CD8-positive, alpha-beta memory T cell (primary cell): ENCODE data around the gene WDR27. TPM values are rescaled to one million over a fixed set of nuclear protein-coding genes. Genes with fewer than 3 reads are reported as not detected.
"Not testable (repeated sequence)": the region's sequence is repeated elsewhere in the genome, so short reads cannot be mapped to it uniquely, and the experiment has no call there.

Source experiments
- CTCF ChIA-PET: fragments of 350-600 bp; sonication (Branson Sonifier 250); formaldehyde crosslinking; loops from one replicate; lab custom pipeline; 2021; ENCODE audit warnings: antibody characterized with exemption; lab: Charles Lee
- POLR2A ChIA-PET: fragments of 350-600 bp; sonication (Branson Sonifier 250); formaldehyde crosslinking; loops from one replicate; lab custom pipeline; 2021; ENCODE audit warnings: antibody characterized with exemption; lab: Charles Lee
- DNase-seq, 5 donors: peaks; one replicate each; pipeline versions ENCODE4 v3.0.0 to v3.0.0-alpha.2; 2020 to 2022; ENCODE audit warnings: mixed read lengths in 1 of 5
- H3K27ac ChIP-seq: one replicate; pipeline ENCODE4 v1.7.0; 2013; ENCODE audit warnings: low read depth, mild to moderate bottlenecking, low read length, moderate library complexity
- H3K27me3 ChIP-seq: 2 replicates; pipeline ENCODE4 v1.7.0; 2013; ENCODE audit warnings: low read length, mild to moderate bottlenecking; ENCODE audit not compliant: insufficient read depth, poor library complexity, severe bottlenecking
- H3K36me3 ChIP-seq: 2 replicates; pipeline ENCODE4 v1.7.0; 2013; ENCODE audit warnings: mild to moderate bottlenecking, low read length, moderate library complexity; ENCODE audit not compliant: insufficient read depth
- H3K4me1 ChIP-seq: 2 replicates; pipeline ENCODE4 v1.7.0; 2013; ENCODE audit warnings: mild to moderate bottlenecking, low read length, moderate library complexity; ENCODE audit not compliant: insufficient read depth
- H3K4me3 ChIP-seq: 2 replicates; pipeline ENCODE4 v1.7.0; 2013; ENCODE audit warnings: mild to moderate bottlenecking, low read length
- H3K9me3 ChIP-seq: 2 replicates; pipeline ENCODE4 v1.7.0; 2013; ENCODE audit warnings: mild to moderate bottlenecking, low read length
- H3K27ac Mint-ChIP-seq, 8 donors: one replicate each; pipeline ENCODE4 v1.8.0; 2020 to 2021; ENCODE audit warnings: mixed read lengths in 8 of 8, mild to moderate bottlenecking in 6 of 8, inconsistent platforms in 3 of 8, moderate library complexity in 3 of 8
- H3K27me3 Mint-ChIP-seq, 2 donors: one replicate each; pipeline ENCODE4 v1.8.0; 2020 to 2021; ENCODE audit warnings: mixed read lengths in 2 of 2, mild to moderate bottlenecking in 1 of 2, moderate library complexity in 1 of 2
- H3K36me3 Mint-ChIP-seq, 3 donors: one replicate each; pipeline ENCODE4 v1.8.0; 2020 to 2021; ENCODE audit warnings: mixed read lengths in 3 of 3, inconsistent platforms in 1 of 3, mild to moderate bottlenecking in 1 of 3
- H3K4me1 Mint-ChIP-seq, 3 donors: one replicate each; pipeline ENCODE4 v1.8.0; 2020 to 2021; ENCODE audit warnings: mixed read lengths in 3 of 3, inconsistent platforms in 1 of 3, mild to moderate bottlenecking in 1 of 3
- H3K4me3 Mint-ChIP-seq, 7 donors: one replicate each; pipeline ENCODE4 v1.8.0; 2020 to 2021; ENCODE audit warnings: mixed read lengths in 7 of 7, mild to moderate bottlenecking in 6 of 7, moderate library complexity in 4 of 7, inconsistent platforms in 2 of 7
- H3K9me3 Mint-ChIP-seq, 5 donors: one replicate each; pipeline ENCODE4 v1.8.0; 2020 to 2022; ENCODE audit warnings: mixed read lengths in 5 of 5, mild to moderate bottlenecking in 3 of 5, moderate library complexity in 2 of 5, inconsistent platforms in 1 of 5
- polyA plus RNA-seq: library from polyadenylated mRNA; unstranded; fragments of 300-500 nt; fragmentation: Illumina TruSeq; gene quantifications from one replicate; pipeline ENCODE4 v1.2.3, GENCODE V29; 2021
- total RNA-seq, 2 experiments: library from RNA; stranded (reverse); gene quantifications; one replicate each; pipeline ENCODE4 v1.2.3, GENCODE V29; 2021

Gene WDR27
- total and polyA plus RNA-seq, 3 experiments from 2014 or later = 7.4 to 29.4 (median 24.5) TPM

- peaks cover 4 to 29% (median 17%) of the 10 kb centered on the region in 5 donors for H3K9me3 Mint-ChIP-seq
These were observed 183.4 kb downstream of the WDR27 start for GRCh38 chr6:169518451-169518850.

GRCh38 chr6:169513478-169514193 is 188.2 kb downstream of the WDR27 start:
- Mint-ChIP-seq H3K27me3 (no peaks in the 10 kb centered on the region), H3K4me3 (no peak overlapping the region), H3K27ac (no peak overlapping the region), H3K4me1 (no peaks in the 10 kb centered on the region), H3K9me3 (peaks cover 2 to 9% (median 6%) of the 10 kb centered on the region in 5 donors), H3K36me3 (peaks cover 0 to 13% (median 2%) of the 10 kb centered on the region in 3 donors)
- no peaks in the 10 kb centered on the region for H3K36me3 ChIP-seq
- POLR2A ChIA-PET = no interaction called here
- no peak overlapping the region for H3K4me3 ChIP-seq
- H3K4me1 ChIP-seq = no peaks in the 10 kb centered on the region
- H3K27me3 ChIP-seq = no peaks in the 10 kb centered on the region
- peaks cover 7% of the 10 kb centered on the region for H3K9me3 ChIP-seq
- CTCF ChIA-PET = no interaction called here
- H3K27ac ChIP-seq = no peak overlapping the region
- DNase-seq = no peak

More at GRCh38 chr6:169518451-169518850, 183.4 kb downstream of the WDR27 start:
- H3K27me3 ChIP-seq = no peaks in the 10 kb centered on the region
- DNase-seq = no peak
- H3K4me3 ChIP-seq = no peak overlapping the region
- ChIA-PET POLR2A (no interaction called here), CTCF (no interaction called here)
- H3K27ac ChIP-seq = no peak overlapping the region
- H3K9me3 ChIP-seq = peaks cover 10% of the 10 kb centered on the region
- peak overlapping the region in 1 of 8 donors; percentile 15 for H3K27ac Mint-ChIP-seq
- no peaks in the 10 kb centered on the region for H3K36me3 ChIP-seq
- H3K27me3 Mint-ChIP-seq = no peaks in the 10 kb centered on the region
- no peaks in the 10 kb centered on the region for H3K4me1 ChIP-seq
- no peak overlapping the region for H3K4me3 Mint-ChIP-seq
- H3K36me3 Mint-ChIP-seq = peaks cover 6 to 46% (median 8%) of the 10 kb centered on the region in 3 donors
- H3K4me1 Mint-ChIP-seq = no peaks in the 10 kb centered on the region

GRCh38 chr6:169511785-169512184 is 190.0 kb downstream of the WDR27 start:
- H3K4me3 Mint-ChIP-seq, H3K27ac ChIP-seq, H3K4me1 Mint-ChIP-seq, H3K9me3 ChIP-seq, H3K36me3 ChIP-seq, H3K27me3 ChIP-seq, H3K9me3 Mint-ChIP-seq, CTCF ChIA-PET, POLR2A ChIA-PET, DNase-seq, H3K4me3 ChIP-seq, H3K27ac Mint-ChIP-seq, H3K4me1 ChIP-seq, H3K27me3 Mint-ChIP-seq: not testable (repeated sequence)
- H3K36me3 Mint-ChIP-seq = peaks cover 0 to 18% (median 2%) of the 10 kb centered on the region in 3 donors

GRCh38 chr6:169510871-169511270 is 191.0 kb downstream of the WDR27 start:
- DNase-seq = no peak
- Mint-ChIP-seq H3K9me3 (peaks cover 0 to 8% (median 3%) of the 10 kb centered on the region in 5 donors), H3K4me3 (no peak overlapping the region), H3K4me1 (no peaks in the 10 kb centered on the region), H3K27ac (no peak overlapping the region), H3K36me3 (peaks cover 0 to 12% (median 2%) of the 10 kb centered on the region in 3 donors), H3K27me3 (no peaks in the 10 kb centered on the region)
- Histone ChIP-seq H3K36me3 (no peaks in the 10 kb centered on the region), H3K27me3 (no peaks in the 10 kb centered on the region), H3K27ac (no peak overlapping the region), H3K9me3 (no peaks in the 10 kb centered on the region), H3K4me3 (no peak overlapping the region), H3K4me1 (no peaks in the 10 kb centered on the region)
- ChIA-PET POLR2A (interaction anchor here (0.7 kb wide), 1 partner anchor 37 kb away, joined by 3 read pairs; no protein-coding TSS in a partner anchor), CTCF (no interaction called here)

- no peaks in the 10 kb centered on the region for H3K27me3 ChIP-seq
- H3K36me3 ChIP-seq = no peaks in the 10 kb centered on the region
- Mint-ChIP-seq H3K4me3 (no peak overlapping the region), H3K27ac (no peak overlapping the region), H3K9me3 (peaks cover 0 to 8% (median 3%) of the 10 kb centered on the region in 5 donors), H3K36me3 (peaks cover 0 to 12% (median 2%) of the 10 kb centered on the region in 3 donors), H3K27me3 (no peaks in the 10 kb centered on the region), H3K4me1 (no peaks in the 10 kb centered on the region)
- ChIA-PET POLR2A (no interaction called here), CTCF (no interaction called here)
- H3K9me3 ChIP-seq = no peaks in the 10 kb centered on the region
- no peak overlapping the region for H3K27ac ChIP-seq
- H3K4me1 ChIP-seq = no peaks in the 10 kb centered on the region
- DNase-seq = no peak
- no peak overlapping the region for H3K4me3 ChIP-seq
These were observed 193.4 kb downstream of the WDR27 start for GRCh38 chr6:169508452-169508851.

- Histone ChIP-seq H3K4me3 (no peak overlapping the region), H3K27me3 (no peaks in the 10 kb centered on the region), H3K27ac (no peak overlapping the region), H3K4me1 (no peaks in the 10 kb centered on the region), H3K36me3 (no peaks in the 10 kb centered on the region), H3K9me3 (no peaks in the 10 kb centered on the region)
- CTCF ChIA-PET = no interaction called here
- Mint-ChIP-seq H3K4me3 (no peak overlapping the region), H3K27me3 (no peaks in the 10 kb centered on the region), H3K9me3 (peaks cover 0 to 7% (median 3%) of the 10 kb centered on the region in 5 donors), H3K36me3 (peaks cover 2 to 12% (median 3%) of the 10 kb centered on the region in 3 donors), H3K27ac (no peak overlapping the region), H3K4me1 (no peaks in the 10 kb centered on the region)
- DNase-seq = no peak
- POLR2A ChIA-PET = no interaction called here
These were observed 198.2 kb downstream of the WDR27 start for GRCh38 chr6:169503422-169504152.

- Mint-ChIP-seq H3K9me3 (peaks cover 0 to 2% (median 0%) of the 10 kb centered on the region in 5 donors), H3K4me1 (no peaks in the 10 kb centered on the region), H3K36me3 (peaks cover 0 to 4% (median 3%) of the 10 kb centered on the region in 3 donors), H3K27me3 (no peaks in the 10 kb centered on the region), H3K4me3 (no peak overlapping the region), H3K27ac (no peak overlapping the region)
- Histone ChIP-seq H3K9me3 (no peaks in the 10 kb centered on the region), H3K36me3 (no peaks in the 10 kb centered on the region), H3K27ac (no peak overlapping the region), H3K4me1 (no peaks in the 10 kb centered on the region), H3K4me3 (no peak overlapping the region), H3K27me3 (no peaks in the 10 kb centered on the region)
- ChIA-PET CTCF (no interaction called here), POLR2A (no interaction called here)
- DNase-seq = peak in 1 of 5 donors; percentile 34
These were observed 199.4 kb downstream of the WDR27 start for GRCh38 chr6:169502445-169502844.

- ChIA-PET CTCF (no interaction called here), POLR2A (no interaction called here)
- no peaks in the 10 kb centered on the region for H3K27me3 ChIP-seq
- no peak overlapping the region for H3K27ac ChIP-seq
- Mint-ChIP-seq H3K4me3 (no peak overlapping the region), H3K4me1 (no peaks in the 10 kb centered on the region), H3K27me3 (no peaks in the 10 kb centered on the region), H3K9me3 (no peaks in the 10 kb centered on the region), H3K36me3 (peaks cover 0 to 3% (median 0%) of the 10 kb centered on the region in 3 donors), H3K27ac (no peak overlapping the region)
- H3K36me3 ChIP-seq = no peaks in the 10 kb centered on the region
- no peaks in the 10 kb centered on the region for H3K4me1 ChIP-seq
- DNase-seq = no peak
- no peak overlapping the region for H3K4me3 ChIP-seq
- H3K9me3 ChIP-seq = no peaks in the 10 kb centered on the region
These were observed 200.0 kb downstream of the WDR27 start for GRCh38 chr6:169501777-169502313.
